NCI-H510A (cell line): ENCODE results near the gene IDI1.
"Not testable (repeated sequence)": the region's sequence is repeated elsewhere in the genome, so short reads cannot be mapped to it uniquely, and the experiment has no call there.

Experiments
- DNase-seq: peaks from one replicate; lab custom pipeline; 2025; lab: John Stamatoyannopoulos, UW

The IDI1 gene

DNA sequence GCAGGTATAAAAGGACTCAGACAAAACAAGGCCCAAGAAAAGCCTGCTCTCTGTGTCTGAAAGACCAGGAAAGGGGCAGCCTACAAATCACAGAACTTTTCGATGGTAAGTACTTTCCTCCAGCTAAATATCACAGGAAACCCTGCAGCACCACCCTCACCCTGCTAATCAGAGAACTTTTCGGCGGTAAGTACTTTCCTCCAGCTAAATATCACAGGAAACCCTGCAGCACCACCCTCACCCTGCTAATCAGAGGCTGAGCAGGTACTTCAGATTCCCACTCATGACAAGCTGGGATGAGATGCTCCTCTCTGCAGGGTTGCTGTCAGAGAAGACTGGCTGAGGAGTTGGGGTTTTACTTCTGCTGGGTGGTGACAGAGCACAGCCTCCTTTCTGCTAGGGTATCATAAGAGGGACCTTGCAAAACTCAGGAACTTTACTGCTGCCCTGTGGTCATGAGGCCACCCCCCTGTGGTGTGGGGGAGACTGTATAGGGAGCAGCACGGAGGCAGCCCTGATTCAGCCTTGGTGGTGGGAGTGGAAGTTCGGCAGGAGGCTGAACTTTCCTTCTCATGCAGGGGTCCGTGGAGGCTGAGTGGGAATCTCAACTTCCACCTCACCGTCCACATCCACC is 14.4 kb upstream of the IDI1 start:
- no peak for DNase-seq

GRCh38 chr10:1061930-1062774 is 13.2 kb upstream of the IDI1 start:
- no peak for DNase-seq

DNA sequence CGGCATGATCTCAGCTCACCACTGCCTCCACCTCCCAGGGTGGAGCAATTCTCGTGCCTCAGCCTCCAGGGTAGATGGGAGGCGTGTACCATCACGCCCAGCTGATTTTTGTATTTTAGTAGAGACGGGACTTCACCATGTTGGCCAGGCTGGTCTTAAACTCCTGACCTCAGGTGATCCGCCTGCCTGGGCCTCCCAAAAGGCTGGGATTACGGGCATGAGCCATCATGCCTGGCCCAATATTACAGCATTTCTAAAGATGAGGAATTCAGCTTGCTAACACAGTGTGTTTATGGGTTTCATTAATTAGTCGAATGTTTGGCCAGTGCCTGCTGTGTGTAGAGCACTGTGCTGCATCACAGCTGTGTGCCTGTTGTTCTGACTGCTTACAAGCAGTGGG is 11.0 kb upstream of the IDI1 start:
- no peak for DNase-seq

- DNase-seq: no peak
These were observed 9.1 kb upstream of the IDI1 start for GRCh38 chr10:1058017-1058416.

DNA sequence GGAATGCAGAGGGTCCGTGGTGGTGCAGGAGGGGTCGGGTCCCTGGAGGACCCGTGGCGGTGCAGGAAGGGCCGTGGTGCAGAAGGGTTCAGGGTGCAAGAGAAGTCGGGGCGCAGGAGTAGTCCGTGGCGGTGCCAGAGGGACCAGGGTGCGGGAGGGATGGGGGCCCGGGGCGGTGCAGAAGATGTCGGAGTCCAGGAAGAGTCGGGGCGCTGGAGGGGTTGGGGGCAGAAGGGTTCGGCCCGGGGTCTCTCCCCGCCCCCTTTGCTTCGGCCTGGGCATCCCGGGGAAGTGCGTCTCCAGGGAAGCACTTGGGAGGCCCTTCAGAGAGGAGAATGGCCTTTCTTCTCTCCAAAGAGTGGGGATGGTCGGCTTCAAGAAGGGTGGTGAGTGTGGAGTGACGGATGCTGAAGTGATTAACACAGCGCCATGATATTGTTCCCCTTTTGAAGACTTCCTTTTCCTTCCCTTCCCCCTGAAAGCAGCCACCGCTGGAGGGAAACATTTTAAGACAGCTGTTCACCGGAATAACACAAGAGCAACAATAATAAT is 8.3 kb upstream of the IDI1 start:
- DNase-seq: no peak

DNA sequence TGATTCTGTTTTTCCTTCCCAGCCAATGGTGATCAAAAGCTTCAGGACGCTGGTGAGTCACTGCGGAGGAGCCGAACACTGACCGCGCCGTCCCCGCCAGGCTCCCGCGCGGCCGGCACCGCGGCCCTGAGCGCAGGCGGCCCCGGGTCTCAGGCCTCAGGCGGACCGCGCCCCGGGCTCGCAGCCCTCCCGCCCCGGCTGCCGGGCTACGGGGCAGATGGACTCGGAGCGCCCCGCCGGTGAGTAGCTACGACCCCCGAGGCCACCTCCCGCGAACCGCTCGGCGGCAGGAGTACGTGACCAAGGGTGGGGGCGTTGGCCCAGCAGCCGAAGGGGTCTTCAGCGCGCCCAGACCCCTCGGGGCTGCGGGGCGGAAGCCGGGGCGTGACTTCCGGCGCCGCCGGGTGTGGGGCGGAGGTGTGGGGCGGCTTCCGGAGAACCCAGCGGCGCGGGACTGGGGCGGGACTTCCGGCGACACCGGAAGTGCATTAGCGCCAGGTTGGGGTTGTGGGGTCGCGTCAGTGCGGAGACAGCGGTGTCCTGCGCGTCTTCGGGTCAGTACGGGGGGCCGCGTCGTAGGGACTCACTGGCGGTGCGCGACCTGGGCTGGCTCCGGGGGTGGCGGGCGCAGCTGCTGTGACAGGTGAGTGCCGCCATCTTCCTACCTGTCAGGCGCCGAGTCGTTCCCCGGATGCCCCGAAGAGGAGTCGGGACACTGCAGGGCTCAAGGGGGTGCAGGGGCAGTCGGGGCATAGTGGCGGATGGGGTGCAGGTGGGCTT is 7.6 kb upstream of the IDI1 start, which contains the start of gene WDR37:
TSS of gene WDR37 (plus strand) at position 60 of the 780 bp plus-strand sequence. CDS start 15,771 bp downstream, outside the sequence.
- peak; percentile 51 for DNase-seq

DNA sequence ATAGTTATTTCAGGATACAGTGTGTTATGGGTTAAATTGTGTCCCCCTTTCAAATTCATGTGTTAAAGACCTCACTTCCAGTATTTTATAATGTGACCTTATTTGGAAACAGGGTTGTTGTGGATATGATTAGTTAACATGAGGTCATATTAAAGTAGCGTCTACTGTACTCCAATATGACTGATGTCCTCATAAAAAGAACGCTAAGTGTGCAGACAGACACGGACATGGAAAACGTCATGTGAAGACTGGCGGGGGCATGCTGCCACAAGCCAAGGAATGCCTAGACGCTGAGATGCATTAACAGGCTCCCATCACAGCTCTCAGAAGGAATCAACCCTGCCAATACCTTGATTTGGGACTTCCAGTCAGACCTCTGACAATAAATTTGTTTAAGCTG is 5.8 kb upstream of the IDI1 start:
- no peak for DNase-seq

- no peak for DNase-seq
These were observed 1.6 kb upstream of the IDI1 start for GRCh38 chr10:1050554-1050953.

- no peak for DNase-seq
These were observed 1.2 kb upstream of the IDI1 start for GRCh38 chr10:1050145-1050544.

- DNase-seq: no peak
These were observed 573 bp upstream of the IDI1 start for GRCh38 chr10:1049425-1049958.

DNA sequence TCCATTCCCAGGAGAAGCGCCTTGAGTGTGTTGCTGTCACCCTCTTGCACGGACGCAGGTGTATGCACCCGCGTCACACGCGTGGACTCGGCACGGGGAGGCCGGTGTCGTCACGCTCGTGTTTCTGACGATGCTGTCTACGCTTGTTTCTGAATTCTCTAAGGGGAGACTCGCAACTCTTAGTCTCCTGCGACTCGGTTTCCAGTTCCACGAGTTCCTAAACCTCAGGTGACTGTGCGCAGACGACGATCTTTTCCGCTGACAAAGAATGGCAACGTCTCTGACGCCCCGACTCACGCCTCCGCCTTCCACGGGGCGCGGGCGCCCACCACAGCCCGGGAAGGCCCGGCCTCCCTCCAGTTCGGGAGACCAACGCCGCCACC is 579 bp downstream of the IDI1 start:
- DNase-seq: no peak

DNA sequence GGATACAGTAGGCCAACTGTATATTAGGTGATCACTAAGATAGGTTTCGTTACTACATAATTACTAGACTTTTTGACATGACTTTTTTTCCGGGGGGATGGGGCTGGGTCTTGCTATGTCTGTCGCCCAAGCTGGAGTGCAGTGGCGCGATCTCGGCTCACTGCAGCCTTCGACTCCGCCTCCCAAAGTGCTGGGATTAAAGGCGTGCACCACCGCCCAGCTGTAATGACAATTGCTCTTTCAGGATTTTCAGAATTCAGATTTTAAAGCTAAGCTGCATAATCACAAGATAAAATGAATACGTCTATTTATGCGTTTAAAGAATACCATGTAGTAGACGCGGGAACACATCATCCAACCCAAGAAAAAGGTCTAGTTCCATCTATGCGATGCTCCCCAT is 982 bp downstream of the IDI1 start:
- DNase-seq: no peak

- no peak for DNase-seq
These were observed 3.5 kb downstream of the IDI1 start for GRCh38 chr10:1045415-1045814.

DNA sequence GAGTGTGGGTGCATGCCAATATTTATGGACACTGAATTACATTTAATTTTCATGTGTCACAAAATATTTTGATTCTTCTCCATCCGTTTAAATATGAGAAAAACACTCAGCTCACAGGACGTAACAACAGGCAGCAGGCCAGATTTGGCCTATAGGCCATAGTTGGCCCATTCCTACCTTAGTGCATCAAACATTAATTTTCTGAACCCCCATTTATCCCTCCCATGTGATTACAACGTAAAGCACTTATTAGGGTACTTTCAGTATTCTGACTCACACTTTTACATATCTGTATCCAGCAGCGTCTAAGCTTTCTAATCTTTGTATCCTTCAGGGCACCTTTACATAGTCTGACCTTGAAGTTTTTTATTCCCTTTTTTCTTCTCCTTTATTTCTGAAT is 4.0 kb downstream of the IDI1 start:
- DNase-seq: no peak

DNA sequence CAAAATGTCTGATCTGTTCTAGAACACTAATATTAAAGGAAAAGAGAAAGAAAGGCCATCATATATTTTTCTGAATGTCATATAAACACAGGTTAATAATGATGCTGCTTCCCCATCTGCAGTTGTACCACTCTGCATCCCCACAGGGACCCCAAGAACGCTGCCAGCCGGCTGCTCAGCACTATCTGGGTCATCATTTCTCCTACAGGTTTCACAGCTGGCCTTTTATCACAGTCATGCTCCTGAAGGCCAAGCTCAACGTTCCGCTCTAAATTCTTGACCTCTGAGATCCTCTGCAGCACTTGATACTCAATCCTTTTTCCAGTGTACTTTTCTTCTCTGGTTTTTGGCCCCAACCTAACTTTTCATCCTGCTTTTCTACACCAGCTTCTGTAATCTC is 4.8 kb downstream of the IDI1 start:
- DNase-seq: no peak

GRCh38 chr10:1043532-1043995 is 5.4 kb downstream of the IDI1 start:
- DNase-seq: no peak

GRCh38 chr10:1041514-1041913 is 7.4 kb downstream of the IDI1 start:
- DNase-seq: no peak

DNA sequence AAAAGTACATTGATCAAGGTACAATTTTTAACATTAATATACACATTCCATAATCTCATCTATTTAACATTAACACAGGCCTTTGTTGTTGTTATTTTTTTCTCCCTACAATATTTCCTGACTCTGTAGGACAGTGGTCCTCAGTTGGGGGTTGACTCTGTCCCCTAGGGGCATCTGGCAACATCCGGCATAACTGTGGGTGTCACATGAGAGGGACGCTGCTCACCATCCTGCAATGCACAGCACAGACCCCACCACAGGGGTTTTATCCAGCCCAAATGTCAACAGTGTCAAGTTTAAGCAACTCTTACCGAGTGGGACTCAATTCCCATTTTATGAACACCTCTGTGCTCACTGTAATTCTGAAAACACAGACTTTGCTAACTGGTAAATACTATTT is 8.8 kb downstream of the IDI1 start:
- DNase-seq: no peak

DNA sequence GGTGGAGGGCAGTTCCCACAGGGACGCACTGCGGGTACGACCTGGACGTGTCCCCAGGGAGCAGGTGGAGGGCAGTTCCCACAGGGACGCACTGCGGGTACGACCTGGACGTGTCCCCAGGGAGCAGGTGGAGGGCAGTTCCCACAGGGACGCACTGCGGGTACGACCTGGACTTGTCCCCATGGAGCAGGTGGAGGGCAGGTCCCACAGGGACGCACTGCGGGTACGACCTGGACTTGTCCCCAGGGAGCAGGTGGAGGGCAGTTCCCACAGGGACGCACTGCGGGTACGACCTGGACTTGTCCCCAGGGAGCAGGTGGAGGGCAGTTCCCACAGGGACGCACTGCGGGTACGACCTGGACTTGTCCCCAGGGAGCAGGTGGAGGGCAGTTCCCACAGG is 10.2 kb downstream of the IDI1 start:
- DNase-seq: not testable (repeated sequence)

- DNase-seq: no peak
These were observed 11.8 kb downstream of the IDI1 start for GRCh38 chr10:1037098-1037497.

DNA sequence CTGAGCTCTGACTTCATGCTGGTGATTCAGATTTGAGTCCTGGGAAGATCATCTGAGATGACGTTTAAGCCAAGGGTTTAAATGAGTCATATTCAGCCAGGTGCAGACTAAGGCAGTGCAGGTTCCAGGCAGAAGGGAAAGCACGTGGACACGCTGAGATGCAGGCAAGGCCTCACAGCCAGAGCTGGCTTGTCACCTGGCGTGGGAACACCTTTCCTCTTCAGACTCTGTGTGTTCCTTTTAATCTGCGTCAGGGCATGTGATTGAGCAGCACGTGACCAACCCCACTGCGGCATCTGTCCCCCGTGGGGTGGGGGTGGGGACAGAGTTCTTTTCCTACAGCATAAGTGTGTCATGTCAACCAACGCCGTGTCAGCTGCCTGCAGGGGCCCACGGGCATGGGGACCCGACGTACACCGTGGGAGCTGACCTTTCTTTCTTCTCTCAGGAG is 12.6 kb downstream of the IDI1 start:
- no peak for DNase-seq

GRCh38 chr10:1035201-1035600 is 13.7 kb downstream of the IDI1 start:
- DNase-seq: no peak
